ENCODE data around the gene NOP14. TPM values are rescaled to one million over a fixed set of nuclear protein-coding genes. Genes with fewer than 3 reads are reported as not detected.
A peak's percentile ranks its signal among the peaks of the same experiment; 100 is the strongest.

NOP14 gene
- total and polyA plus RNA-seq, 2 experiments from 2014 or later, result 29.9 to 38.7 TPM

DNA sequence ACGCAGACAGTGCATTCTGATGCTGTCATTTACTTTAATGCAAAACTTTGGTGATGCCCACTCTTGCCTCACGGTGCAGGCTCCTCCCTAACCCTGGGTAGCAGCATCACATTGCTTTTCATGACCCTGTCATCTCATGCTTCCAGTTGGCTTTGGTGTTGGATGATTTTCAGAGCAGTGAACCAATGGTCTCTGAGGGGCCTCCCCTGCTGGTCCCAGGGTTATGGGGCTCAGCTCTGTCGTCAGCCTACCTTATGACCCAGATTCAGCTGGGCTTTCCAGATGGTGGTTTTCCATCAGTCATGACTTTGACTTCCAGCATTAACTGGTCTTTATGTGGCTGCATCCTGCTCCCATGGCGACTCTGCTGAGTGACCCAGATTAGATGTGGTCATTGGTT lies 56.0 kb downstream of the NOP14 start (continued):
- TF ChIP-seq ZNF114 (CRISPR knock-in tag; IDR thresholded peaks at IDR 0.05), result no peak

DNA sequence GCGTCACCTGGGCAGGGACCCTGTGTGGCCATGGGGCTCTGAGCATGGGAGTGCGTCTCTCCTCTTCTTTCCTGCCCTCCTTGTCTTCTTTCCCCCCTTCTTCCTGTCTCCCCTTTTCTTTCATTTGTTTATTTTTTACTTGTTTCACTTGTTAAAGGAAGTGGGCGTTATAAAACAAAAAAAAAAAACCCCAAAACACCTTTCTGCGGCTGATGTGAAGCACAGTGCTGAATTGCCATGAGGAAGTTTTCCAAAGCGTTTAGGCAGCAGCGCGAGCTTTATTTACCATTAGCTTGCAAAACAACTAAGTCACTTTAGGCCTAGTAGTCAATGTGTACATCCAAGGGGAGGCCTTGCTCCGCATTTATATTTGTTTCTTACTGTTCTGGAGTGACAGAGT lies 57.0 kb downstream of the NOP14 start:
- Histone ChIP-seq H3K4me2 (no peak overlapping the region), H4K20me1 (replicated peaks; ENCODE audit: insufficient read depth) (peaks cover 14% of the 10 kb centered on the region), H3K4me3 (no peak overlapping the region), H3K79me2 (replicated peaks; ENCODE audit: insufficient read depth) (no peaks in the 10 kb centered on the region; the same call in 1 of the 2 replicates), H3K9me2 (ENCODE audit: insufficient read depth) (0 out of 2 replicates have a peak, but pooled peaks cover 3% of the 10 kb centered on the region), H3K36me3 (ENCODE audit: insufficient read depth) (peaks cover 15% of the 10 kb centered on the region; the same call in 1 of the 2 replicates), H3F3A (replicated peaks; ENCODE audit: low read depth) (0 out of 2 replicates have a peak, but pooled peaks cover 4% of the 10 kb centered on the region), H2AFZ (no peak overlapping the region), H3K27ac (ENCODE audit: low read depth) (peak overlapping the region; percentile 59; the same call in 1 of the 2 replicates), H3K4me1 (ENCODE audit: insufficient read depth) (no peaks in the 10 kb centered on the region), H3K27me3 (ENCODE audit: insufficient read depth) (no peaks in the 10 kb centered on the region)
- ATAC-seq (no peak), DNase-seq (ENCODE audit: low spot score) (no peak)
- no peak overlapping the region for H3K27ac Mint-ChIP-seq
- no peak overlapping the region for H3K4me3 Mint-ChIP-seq
- H3K4me1 Mint-ChIP-seq, result no peaks in the 10 kb centered on the region
- no peak for TF ChIP-seq ZNF331 (CRISPR knock-in tag; IDR thresholded peaks at IDR 0.05; ENCODE audit: low read depth)
- TF ChIP-seq CREB1 (CRISPR knock-in tag; IDR thresholded peaks at IDR 0.05; ENCODE audit: low read depth), result no peak
- TF ChIP-seq, protein P1, sequence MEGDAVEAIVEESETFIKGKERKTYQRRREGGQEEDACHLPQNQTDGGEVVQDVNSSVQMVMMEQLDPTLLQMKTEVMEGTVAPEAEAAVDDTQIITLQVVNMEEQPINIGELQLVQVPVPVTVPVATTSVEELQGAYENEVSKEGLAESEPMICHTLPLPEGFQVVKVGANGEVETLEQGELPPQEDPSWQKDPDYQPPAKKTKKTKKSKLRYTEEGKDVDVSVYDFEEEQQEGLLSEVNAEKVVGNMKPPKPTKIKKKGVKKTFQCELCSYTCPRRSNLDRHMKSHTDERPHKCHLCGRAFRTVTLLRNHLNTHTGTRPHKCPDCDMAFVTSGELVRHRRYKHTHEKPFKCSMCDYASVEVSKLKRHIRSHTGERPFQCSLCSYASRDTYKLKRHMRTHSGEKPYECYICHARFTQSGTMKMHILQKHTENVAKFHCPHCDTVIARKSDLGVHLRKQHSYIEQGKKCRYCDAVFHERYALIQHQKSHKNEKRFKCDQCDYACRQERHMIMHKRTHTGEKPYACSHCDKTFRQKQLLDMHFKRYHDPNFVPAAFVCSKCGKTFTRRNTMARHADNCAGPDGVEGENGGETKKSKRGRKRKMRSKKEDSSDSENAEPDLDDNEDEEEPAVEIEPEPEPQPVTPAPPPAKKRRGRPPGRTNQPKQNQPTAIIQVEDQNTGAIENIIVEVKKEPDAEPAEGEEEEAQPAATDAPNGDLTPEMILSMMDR (conservative IDR thresholded peaks at IDR 0.05; ENCODE audit: low read depth in 2 of 2), result no peak
- TF ChIP-seq, protein P2, sequence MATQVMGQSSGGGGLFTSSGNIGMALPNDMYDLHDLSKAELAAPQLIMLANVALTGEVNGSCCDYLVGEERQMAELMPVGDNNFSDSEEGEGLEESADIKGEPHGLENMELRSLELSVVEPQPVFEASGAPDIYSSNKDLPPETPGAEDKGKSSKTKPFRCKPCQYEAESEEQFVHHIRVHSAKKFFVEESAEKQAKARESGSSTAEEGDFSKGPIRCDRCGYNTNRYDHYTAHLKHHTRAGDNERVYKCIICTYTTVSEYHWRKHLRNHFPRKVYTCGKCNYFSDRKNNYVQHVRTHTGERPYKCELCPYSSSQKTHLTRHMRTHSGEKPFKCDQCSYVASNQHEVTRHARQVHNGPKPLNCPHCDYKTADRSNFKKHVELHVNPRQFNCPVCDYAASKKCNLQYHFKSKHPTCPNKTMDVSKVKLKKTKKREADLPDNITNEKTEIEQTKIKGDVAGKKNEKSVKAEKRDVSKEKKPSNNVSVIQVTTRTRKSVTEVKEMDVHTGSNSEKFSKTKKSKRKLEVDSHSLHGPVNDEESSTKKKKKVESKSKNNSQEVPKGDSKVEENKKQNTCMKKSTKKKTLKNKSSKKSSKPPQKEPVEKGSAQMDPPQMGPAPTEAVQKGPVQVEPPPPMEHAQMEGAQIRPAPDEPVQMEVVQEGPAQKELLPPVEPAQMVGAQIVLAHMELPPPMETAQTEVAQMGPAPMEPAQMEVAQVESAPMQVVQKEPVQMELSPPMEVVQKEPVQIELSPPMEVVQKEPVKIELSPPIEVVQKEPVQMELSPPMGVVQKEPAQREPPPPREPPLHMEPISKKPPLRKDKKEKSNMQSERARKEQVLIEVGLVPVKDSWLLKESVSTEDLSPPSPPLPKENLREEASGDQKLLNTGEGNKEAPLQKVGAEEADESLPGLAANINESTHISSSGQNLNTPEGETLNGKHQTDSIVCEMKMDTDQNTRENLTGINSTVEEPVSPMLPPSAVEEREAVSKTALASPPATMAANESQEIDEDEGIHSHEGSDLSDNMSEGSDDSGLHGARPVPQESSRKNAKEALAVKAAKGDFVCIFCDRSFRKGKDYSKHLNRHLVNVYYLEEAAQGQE (IDR thresholded peaks at IDR 0.05; ENCODE audit: unreplicated experiment), result no peak
- peaks cover 57% of the 10 kb centered on the region for H3K36me3 Mint-ChIP-seq (ENCODE audit: low read depth)
- no peaks in the 10 kb centered on the region for H3K9me3 Mint-ChIP-seq
- peaks cover 8% of the 10 kb centered on the region for H3K27me3 Mint-ChIP-seq (ENCODE audit: insufficient read depth, low read depth, poor library complexity)

DNA sequence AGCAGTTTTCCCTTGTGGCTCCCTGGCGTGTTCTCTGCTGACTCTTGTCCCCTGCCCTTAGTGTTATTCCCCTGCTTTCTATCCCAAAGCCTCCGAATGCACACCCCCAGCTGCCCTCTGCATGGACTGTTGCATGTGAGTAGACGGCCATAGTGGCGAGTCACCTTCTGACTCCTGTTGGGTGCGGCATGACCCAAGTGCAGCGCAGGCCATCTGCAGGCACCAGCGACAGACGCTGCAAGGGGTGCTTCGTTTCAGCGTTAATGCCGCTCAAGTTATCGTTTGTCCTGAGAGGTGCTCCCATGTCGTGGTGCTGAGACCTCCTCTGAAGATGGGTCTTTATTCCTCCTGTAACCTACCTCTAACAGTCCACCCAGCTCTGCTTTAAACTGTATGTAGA lies 57.7 kb downstream of the NOP14 start:
- peaks cover 8% of the 10 kb centered on the region for H3K27me3 Mint-ChIP-seq (ENCODE audit: insufficient read depth, low read depth, poor library complexity)
- peaks cover 14% of the 10 kb centered on the region for H4K20me1 ChIP-seq (replicated peaks; ENCODE audit: insufficient read depth)
- H3K27ac ChIP-seq (ENCODE audit: low read depth), result no peak overlapping the region
- no peak overlapping the region for H3K27ac Mint-ChIP-seq
- no peak overlapping the region for H2AFZ ChIP-seq
- DNase-seq (ENCODE audit: low spot score), result no peak
- H3K4me3 Mint-ChIP-seq, result no peak overlapping the region
- peaks cover 62% of the 10 kb centered on the region for H3K36me3 Mint-ChIP-seq (ENCODE audit: low read depth)
- no peaks in the 10 kb centered on the region; the same call in 1 of the 2 replicates for H3K79me2 ChIP-seq (replicated peaks; ENCODE audit: insufficient read depth)
- no peaks in the 10 kb centered on the region for H3K4me1 Mint-ChIP-seq
- no peak overlapping the region for H3K4me3 ChIP-seq
- 0 out of 2 replicates have a peak, but pooled peaks cover 4% of the 10 kb centered on the region for H3F3A ChIP-seq (replicated peaks; ENCODE audit: low read depth)
- peaks cover 15% of the 10 kb centered on the region; the same call in 1 of the 2 replicates for H3K36me3 ChIP-seq (ENCODE audit: insufficient read depth)
- no peak for ATAC-seq
- H3K4me1 ChIP-seq (ENCODE audit: insufficient read depth), result no peaks in the 10 kb centered on the region
- no peak overlapping the region for H3K4me2 ChIP-seq
- H3K9me2 ChIP-seq (ENCODE audit: insufficient read depth), result 0 out of 2 replicates have a peak, but pooled peaks cover 3% of the 10 kb centered on the region
- H3K9me3 Mint-ChIP-seq, result no peaks in the 10 kb centered on the region
- H3K27me3 ChIP-seq (ENCODE audit: insufficient read depth), result no peaks in the 10 kb centered on the region
- TF ChIP-seq EZH2 (IDR thresholded peaks at IDR 0.05; ENCODE audit: low read depth, unreplicated experiment) (no peak), JUNB (IDR thresholded peaks at IDR 0.05; ENCODE audit: unreplicated experiment) (no peak), NANOG (IDR thresholded peaks at IDR 0.05; ENCODE audit: borderline replicate concordance) (no peak)
- TF ChIP-seq, protein P3, sequence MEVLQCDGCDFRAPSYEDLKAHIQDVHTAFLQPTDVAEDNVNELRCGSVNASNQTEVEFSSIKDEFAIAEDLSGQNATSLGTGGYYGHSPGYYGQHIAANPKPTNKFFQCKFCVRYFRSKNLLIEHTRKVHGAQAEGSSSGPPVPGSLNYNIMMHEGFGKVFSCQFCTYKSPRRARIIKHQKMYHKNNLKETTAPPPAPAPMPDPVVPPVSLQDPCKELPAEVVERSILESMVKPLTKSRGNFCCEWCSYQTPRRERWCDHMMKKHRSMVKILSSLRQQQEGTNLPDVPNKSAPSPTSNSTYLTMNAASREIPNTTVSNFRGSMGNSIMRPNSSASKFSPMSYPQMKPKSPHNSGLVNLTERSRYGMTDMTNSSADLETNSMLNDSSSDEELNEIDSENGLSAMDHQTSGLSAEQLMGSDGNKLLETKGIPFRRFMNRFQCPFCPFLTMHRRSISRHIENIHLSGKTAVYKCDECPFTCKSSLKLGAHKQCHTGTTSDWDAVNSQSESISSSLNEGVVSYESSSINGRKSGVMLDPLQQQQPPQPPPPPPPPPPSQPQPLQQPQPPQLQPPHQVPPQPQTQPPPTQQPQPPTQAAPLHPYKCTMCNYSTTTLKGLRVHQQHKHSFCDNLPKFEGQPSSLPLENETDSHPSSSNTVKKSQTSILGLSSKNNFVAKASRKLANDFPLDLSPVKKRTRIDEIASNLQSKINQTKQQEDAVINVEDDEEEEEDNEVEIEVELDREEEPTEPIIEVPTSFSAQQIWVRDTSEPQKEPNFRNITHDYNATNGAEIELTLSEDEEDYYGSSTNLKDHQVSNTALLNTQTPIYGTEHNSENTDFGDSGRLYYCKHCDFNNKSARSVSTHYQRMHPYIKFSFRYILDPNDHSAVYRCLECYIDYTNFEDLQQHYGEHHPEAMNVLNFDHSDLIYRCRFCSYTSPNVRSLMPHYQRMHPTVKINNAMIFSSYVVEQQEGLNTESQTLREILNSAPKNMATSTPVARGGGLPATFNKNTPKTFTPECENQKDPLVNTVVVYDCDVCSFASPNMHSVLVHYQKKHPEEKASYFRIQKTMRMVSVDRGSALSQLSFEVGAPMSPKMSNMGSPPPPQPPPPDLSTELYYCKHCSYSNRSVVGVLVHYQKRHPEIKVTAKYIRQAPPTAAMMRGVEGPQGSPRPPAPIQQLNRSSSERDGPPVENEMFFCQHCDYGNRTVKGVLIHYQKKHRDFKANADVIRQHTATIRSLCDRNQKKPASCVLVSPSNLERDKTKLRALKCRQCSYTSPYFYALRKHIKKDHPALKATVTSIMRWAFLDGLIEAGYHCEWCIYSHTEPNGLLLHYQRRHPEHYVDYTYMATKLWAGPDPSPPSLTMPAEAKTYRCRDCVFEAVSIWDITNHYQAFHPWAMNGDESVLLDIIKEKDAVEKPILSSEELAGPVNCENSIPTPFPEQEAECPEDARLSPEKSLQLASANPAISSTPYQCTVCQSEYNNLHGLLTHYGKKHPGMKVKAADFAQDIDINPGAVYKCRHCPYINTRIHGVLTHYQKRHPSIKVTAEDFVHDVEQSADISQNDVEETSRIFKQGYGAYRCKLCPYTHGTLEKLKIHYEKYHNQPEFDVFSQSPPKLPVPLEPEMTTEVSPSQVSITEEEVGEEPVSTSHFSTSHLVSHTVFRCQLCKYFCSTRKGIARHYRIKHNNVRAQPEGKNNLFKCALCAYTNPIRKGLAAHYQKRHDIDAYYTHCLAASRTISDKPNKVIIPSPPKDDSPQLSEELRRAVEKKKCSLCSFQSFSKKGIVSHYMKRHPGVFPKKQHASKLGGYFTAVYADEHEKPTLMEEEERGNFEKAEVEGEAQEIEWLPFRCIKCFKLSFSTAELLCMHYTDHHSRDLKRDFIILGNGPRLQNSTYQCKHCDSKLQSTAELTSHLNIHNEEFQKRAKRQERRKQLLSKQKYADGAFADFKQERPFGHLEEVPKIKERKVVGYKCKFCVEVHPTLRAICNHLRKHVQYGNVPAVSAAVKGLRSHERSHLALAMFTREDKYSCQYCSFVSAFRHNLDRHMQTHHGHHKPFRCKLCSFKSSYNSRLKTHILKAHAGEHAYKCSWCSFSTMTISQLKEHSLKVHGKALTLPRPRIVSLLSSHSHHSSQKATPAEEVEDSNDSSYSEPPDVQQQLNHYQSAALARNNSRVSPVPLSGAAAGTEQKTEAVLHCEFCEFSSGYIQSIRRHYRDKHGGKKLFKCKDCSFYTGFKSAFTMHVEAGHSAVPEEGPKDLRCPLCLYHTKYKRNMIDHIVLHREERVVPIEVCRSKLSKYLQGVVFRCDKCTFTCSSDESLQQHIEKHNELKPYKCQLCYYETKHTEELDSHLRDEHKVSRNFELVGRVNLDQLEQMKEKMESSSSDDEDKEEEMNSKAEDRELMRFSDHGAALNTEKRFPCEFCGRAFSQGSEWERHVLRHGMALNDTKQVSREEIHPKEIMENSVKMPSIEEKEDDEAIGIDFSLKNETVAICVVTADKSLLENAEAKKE (CRISPR knock-in tag; IDR thresholded peaks at IDR 0.05), result no peak

All from GM23338 (cell line).